Bladder microvascular endothelial cell (primary cell): Measurements from ENCODE around the gene DUSP28. TPM values are rescaled to one million over a fixed set of nuclear protein-coding genes. Genes with fewer than 3 reads are reported as not detected.

Experiments used
- total RNA-seq: library from RNA; depleted of rRNA; stranded (reverse); fragments of >200 nt; gene quantifications from 2 replicates; pipeline ENCODE4 v1.2.3, GENCODE V29; 2014

DUSP28 gene
- total RNA-seq, result 1.4 and 1.6 TPM in 2 replicates

GRCh38 chr2:240560084-240560479, at the start of gene DUSP28:
Gene DUSP28, plus strand, starts transcription at chr2:240560357. Its CDS starts 328 bp downstream, at chr2:240560685.

GRCh38 chr2:240557808-240558207, 2.3 kb upstream of the DUSP28 start, which contains the start of gene ANKMY1:
Gene ANKMY1, minus strand, starts transcription at chr2:240557988. Its CDS starts 653 bp downstream, at chr2:240557335.

DNA sequence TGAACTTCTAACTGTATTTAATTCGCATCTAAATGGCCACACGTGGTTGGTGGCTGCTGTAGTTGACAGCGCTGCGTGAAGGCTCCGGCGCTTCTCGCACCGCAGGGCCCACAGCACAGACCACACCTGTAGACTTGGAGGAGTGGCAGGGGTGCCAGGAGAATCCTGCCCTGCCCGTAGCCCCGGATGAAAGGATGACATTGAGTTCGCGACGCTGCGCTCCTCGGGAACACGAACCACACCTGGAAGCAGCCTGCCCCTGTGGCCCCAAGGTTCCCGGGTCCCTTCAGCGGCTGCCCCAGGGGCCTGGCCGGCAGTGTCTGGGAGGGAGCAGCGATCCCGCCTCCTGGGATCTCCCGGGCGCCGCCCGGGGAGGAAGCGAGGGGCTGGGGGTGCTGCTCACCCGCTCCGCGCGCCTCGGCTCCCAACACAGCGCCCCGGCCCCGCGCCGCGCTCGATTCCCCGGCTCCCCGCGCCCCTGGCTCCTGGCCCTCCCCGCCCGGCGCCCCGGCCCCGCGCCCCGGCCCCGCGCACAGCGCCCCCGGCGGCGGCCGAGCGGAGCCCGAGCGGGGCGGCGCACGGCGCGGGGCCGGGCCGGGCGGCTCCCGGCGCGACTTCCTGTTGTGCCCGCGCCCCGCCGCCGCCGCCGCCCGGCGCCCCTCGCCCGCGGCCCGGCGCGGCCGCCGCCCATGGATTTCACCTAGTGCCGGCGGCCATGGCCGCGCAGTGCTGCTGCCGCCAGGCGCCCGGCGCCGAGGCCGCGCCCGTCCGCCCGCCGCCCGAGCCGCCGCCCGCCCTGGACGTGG, 7.9 kb downstream of the DUSP28 start, which contains the start of gene RNPEPL1:
Gene RNPEPL1 (plus strand): TSS at position 613 of the 806 bp plus-strand sequence. CDS start 103 bp downstream, at position 716.

DNA sequence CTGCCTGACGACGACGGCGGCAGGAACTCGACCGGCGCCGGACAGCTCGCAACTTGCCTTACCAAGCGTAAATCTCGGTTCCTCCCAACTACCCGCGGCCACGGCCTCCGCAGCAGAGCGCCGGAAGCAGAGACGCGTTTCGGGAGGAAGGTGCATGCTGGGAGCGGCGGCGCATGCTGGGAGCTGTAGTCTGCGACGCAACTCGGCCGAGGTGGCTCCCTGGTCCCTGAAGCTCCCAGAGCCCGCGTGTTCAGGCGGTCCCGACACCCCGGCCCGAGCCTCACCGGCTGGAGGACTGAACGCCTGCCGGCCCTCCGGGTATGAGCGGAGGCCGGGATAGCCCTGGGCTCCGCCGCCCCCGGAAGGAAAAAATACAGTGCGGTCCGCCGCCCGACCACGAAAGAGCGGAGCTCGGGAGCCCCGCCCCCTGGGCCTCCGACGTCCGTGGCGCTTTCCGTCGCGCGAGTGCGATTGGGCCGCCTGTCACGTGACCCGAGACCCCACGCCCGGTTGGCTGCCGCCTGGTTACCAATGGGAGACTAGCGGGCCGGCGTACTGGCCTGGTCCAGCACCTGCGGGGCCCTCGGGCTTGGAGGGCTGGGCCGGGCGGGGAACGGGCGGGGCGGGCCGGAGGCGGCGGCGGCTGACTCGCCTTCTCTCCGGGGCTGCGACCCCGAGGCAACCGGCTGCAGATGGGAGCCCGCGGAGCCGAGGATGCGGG, 26.2 kb downstream of the DUSP28 start, which contains the start of gene CAPN10:
Gene CAPN10 (plus strand): TSS at position 537 of the 721 bp plus-strand sequence. CDS start 178 bp downstream, at position 715.

Other genes starting within 250 kb of the DUSP28 start
- 7.1 and 13.8 TPM in 2 replicates for gene GPC1, start 124.7 kb upstream of the DUSP28 start, total RNA-seq
- 2.4 and 9.1 TPM in 2 replicates for gene ANKMY1, start 2.4 kb upstream of the DUSP28 start, total RNA-seq
- gene RNPEPL1, start 8.1 kb downstream of the DUSP28 start, total RNA-seq, result 24.8 and 49.9 TPM in 2 replicates
- gene CAPN10, start 26.4 kb downstream of the DUSP28 start, total RNA-seq, result 25.6 and 31.5 TPM in 2 replicates
- gene GPR35, start 65.1 kb downstream of the DUSP28 start, total RNA-seq, result 0.16 and 0.50 TPM in 2 replicates
- gene AQP12B, start 122.5 kb downstream of the DUSP28 start, total RNA-seq, result not detected in 2 replicates
- not detected in 2 replicates for gene AQP12A, start 131.5 kb downstream of the DUSP28 start, total RNA-seq